Transverse colon (tissue), 4 donors: Measurements from ENCODE around the gene SKAP2.

Experiments used
- CTCF ChIP-seq, 5 experiments: fragments of 200-600 bp in 3 of 5; fragments of 450-650 bp in 2 of 5; sonication (generic) in 3 of 5; IDR thresholded peaks; 1 replicate in 2 of 5; 2 replicates in 3 of 5; pipeline ENCODE4 v1.5.1; 2016 to 2017; ENCODE audit warnings: antibody characterized with exemption in 5 of 5, inconsistent platforms in 3 of 5, mild to moderate bottlenecking in 2 of 5, moderate library complexity in 1 of 5
- EP300 ChIP-seq: sonication (generic); formaldehyde crosslinking; IDR thresholded peaks from one replicate; pipeline ENCODE4 v1.6.1; 2017; ENCODE audit warnings: antibody characterized with exemption, low read depth
- POLR2A ChIP-seq: fragments of 450-650 bp; IDR thresholded peaks from one replicate; pipeline ENCODE4 v1.6.1; 2016; ENCODE audit warnings: antibody characterized with exemption, mild to moderate bottlenecking, moderate library complexity
- POLR2AphosphoS5 ChIP-seq, 3 donors: sonication (generic); formaldehyde crosslinking; IDR thresholded peaks; one replicate each; pipeline ENCODE4 v1.6.1; 2016; ENCODE audit warnings: antibody characterized with exemption in 3 of 3

GRCh38 chr7:26898891-26899290 lies 34.5 kb upstream of the SKAP2 start:
- TF ChIP-seq POLR2A (no peak), CTCF (IDR thresholded peaks at IDR 0.05) (no peak), EP300 (no peak), POLR2AphosphoS5 (IDR thresholded peaks at IDR 0.05) (no peak)
